ENCODE data around the gene RAC3.
A peak's percentile ranks its signal among the peaks of the same experiment; 100 is the strongest.
"Not testable (repeated sequence)": the region's sequence is repeated elsewhere in the genome, so short reads cannot be mapped to it uniquely, and the experiment has no call there.

RAC3 gene

GRCh38 chr17:82025401-82026107, 5.9 kb upstream of the RAC3 start:
- no peak for DNase-seq

- no peak for DNase-seq
Observed at GRCh38 chr17:82028246-82028645, 3.2 kb upstream of the RAC3 start.

- DNase-seq = no peak
Observed at GRCh38 chr17:82028966-82029365, 2.5 kb upstream of the RAC3 start.

GRCh38 chr17:82029391-82029790, 2.1 kb upstream of the RAC3 start:
- no peak for DNase-seq

GRCh38 chr17:82029990-82030469, 1.4 kb upstream of the RAC3 start:
- no peak for DNase-seq

GRCh38 chr17:82030470-82031302, 792 bp upstream of the RAC3 start:
- peak; percentile 36 for DNase-seq

- no peak for DNase-seq
Observed at GRCh38 chr17:82031885-82032627, 578 bp downstream of the RAC3 start.

GRCh38 chr17:82033359-82034085, 2.0 kb downstream of the RAC3 start:
- no peak for DNase-seq

GRCh38 chr17:82034371-82035011, 3.0 kb downstream of the RAC3 start:
- no peak for DNase-seq

- no peak for DNase-seq
Observed at GRCh38 chr17:82035488-82035887, 4.0 kb downstream of the RAC3 start.

- DNase-seq = no peak
Observed at GRCh38 chr17:82035956-82036633, 4.6 kb downstream of the RAC3 start.

GRCh38 chr17:82036634-82037091, 5.2 kb downstream of the RAC3 start:
- DNase-seq = no peak

- DNase-seq = peak; percentile 90
Observed at GRCh38 chr17:82037092-82037888, 5.8 kb downstream of the RAC3 start, which contains the start of gene DCXR. Gene DCXR (minus strand): TSS chr17:82037697. CDS start chr17:82037682, 15 bp downstream.

- no peak for DNase-seq
Observed at GRCh38 chr17:82037889-82038195, 6.4 kb downstream of the RAC3 start.

- DNase-seq = not testable (repeated sequence)
Observed at GRCh38 chr17:82038796-82039409, 7.4 kb downstream of the RAC3 start.

GRCh38 chr17:82039695-82040299, 8.3 kb downstream of the RAC3 start:
- no peak for DNase-seq

- DNase-seq = no peak
Observed at GRCh38 chr17:82041144-82041814, 9.8 kb downstream of the RAC3 start.

GRCh38 chr17:82042649-82043048, 11.2 kb downstream of the RAC3 start:
- DNase-seq = no peak

GRCh38 chr17:82043507-82043906, 12.0 kb downstream of the RAC3 start:
- DNase-seq = no peak
